ENCODE data around the gene FAM228B.

Gene FAM228B

DNA sequence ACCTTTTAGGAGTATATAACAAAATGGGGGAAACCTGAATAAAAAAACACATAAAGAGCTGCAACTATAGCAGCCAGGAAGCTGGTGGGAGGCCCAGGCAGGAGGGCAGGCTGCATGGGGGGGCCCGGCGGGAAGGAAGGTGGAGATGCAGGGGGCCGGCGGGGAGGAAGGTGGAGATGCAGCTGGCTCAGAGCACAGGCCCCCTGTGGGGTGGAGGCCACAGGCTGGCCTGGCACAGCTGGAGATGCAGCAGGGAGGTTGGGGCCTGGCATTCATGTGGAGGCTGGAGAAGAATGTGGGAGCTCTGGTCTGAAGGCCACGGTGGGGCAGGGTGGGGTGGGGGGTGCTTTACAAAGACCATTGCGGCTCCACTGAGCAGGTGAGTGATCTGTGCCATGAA is 83.0 kb downstream of the FAM228B start:
- no peak for DNase-seq

DNA sequence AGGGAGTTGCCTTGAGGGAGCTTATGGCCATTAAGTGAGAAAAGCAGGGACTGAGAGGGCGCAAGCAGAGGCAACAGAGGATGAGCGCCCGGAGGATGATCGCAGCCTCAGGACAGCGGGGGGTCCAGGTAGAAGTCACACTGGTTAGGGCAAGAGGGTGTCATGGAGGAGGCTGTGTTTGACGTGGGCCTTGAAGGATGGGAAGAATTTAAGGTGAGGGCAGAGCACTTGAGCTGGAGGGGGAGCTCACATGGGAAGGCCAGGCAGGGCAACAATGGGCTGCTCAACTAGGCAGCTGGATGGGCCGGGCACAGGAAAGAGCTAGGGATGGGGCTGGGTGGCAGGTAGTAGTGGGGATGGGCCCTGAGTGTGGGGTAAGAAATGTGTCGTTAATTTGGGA is 83.4 kb downstream of the FAM228B start:
- no peak for DNase-seq

DNA sequence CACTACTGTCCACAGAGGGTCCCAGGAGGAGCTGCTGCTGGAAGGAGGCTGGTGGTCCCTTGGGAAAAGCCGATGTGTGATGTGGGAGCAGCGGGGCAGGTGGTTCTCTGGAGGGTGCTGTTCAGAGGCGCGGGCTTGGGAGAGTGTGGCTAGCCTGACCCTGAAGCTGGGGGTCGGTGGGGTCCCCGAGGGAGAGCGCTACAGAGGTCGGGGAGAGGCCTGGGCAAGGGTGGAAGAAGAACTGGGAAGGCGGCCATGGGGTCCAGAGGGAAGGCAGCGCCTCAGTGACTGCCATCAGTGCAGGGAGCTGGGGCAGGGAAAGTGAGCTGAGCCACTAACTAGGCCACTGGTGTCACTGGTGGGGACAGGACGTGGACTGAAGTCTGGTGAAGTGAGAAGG is 84.1 kb downstream of the FAM228B start:
- no peak for DNase-seq

DNA sequence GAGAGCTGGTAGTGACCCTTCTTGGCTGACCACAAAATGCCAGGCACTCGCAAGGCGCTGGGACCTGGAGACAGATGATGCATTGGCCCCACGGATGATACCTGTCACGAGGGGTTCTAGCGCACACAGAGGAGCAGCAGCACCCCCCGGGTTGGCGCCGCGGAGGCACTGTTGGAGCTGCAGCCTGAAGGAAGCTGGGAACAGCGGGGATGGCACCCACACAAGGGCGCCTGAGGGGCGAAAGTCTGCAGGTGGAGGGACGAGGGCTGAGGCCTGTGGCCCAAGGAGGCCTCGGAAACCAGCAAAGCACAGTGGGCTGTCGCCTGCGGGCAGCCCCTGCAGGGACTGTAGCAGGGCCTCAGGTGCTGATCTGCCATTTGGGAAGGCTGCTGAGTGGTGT is 85.2 kb downstream of the FAM228B start:
- DNase-seq: no peak

DNA sequence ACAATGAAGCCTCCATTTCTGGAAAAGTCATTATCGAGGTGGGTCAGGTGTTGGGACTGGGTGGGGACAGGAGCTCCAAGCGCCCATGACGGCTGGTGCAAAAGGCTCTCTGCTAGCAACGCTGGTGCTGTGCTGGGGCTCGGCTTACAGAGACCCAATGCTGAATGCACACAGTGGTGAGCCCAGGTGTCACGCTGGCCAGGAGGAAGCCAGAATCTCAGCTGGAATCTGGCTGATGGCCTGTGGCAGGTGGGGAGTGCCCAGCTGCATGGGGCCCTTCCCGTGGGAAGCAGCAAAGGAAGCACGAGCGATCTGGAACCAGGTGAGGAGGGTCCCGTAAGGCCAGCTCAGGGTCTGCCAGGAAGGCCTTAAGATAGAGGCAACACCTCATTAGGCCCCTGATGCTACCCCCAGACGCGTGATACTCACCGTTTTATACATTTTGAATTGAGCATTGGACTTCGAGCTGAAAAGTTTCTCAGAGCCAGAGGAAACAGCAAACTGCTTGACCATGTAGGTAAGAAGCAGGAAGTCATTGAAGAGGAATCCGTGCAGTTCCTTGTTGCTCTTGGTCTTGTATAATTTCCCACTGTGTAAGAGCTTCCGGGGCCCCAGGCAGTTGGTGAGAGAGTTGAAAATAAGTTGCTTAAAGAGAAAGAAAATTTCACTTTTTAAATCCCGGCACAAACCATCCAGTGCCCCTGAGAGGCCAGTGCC is 86.3 kb downstream of the FAM228B start:
- no peak for DNase-seq

DNA sequence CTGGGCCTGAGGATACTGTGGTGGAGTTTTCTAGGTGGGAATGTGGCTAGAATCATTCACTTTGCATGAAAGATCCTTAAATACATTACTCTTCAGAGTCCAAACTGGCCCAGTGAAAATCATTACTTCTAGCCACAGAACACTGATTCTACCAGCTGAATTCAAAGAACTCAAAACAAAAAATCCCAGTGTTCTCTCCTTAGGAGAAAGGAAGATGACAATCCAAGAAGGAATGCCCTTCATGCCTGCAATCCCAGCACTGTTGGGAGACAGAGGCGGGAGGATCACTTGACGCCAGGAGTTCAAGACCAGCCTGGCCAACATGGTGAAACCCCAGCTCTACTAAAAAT is 86.8 kb downstream of the FAM228B start:
- DNase-seq: no peak

DNA sequence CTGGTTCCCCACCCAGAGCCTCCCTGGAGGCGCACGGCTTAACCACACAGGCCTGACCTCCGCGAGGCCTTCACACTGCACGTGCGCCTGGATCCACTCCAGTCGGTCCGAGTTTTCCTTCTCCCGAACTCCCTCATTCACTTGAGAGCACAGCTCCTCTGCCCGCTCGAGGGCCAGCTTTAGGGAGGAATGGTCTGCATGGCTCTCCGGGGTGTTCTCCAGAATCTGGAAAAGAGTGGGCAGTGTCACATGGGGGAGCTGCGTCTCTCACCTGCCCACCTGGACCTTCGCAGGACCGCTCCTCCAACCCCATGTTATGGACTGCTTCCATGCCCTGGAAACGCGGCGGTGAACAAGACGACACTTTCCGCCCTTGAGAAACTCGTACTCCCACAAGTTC is 87.5 kb downstream of the FAM228B start:
- DNase-seq: no peak

DNA sequence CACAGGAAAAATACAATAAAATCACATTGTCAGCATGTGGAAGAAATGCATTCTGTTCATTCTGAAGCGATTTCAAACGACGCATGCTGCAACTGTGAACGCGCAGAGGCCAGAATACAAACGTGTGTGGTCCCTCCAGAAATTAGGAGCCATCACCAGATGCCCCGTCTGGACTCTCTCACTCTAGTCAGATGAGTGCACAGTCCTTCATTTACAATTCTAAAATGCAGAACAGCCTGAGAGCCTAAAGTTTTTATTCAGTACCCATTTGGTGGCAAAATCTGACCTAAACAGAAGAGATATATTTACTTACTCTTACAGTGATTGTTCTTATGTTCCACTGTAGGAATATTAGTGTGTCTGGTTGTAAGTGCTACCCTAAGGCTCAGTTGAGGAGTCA is 88.1 kb downstream of the FAM228B start:
- DNase-seq: no peak

DNA sequence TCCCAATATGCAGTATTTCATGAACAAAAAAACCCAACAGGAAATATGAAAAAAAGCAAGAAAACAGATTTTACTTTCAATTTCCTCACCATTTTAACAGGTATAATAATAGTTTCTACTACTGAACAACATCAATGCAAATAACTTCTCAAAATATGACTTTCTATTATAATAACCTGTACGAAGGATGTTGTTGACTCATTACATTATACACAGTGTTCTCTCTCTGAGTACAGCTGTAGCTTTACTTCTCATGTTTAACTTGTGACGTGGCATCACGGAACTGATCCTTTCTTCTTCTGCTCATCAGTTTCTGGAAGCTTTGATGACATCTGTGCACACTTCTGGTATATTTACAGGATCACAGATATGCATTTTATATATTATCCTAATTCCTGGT is 91.6 kb downstream of the FAM228B start:
- peak; percentile 84 for DNase-seq

All from DMS53 (cell line).